GM18858 (cell line): ENCODE data around the gene MYEOV.

Experiments
- ATAC-seq: cut with Tn5 transposase; IDR thresholded peaks from one replicate; pipeline ENCODE4 v1.9.1; 2021; ENCODE audit not compliant: unreplicated experiment

The MYEOV gene

GRCh38 chr11:69265210-69265609 is 28.7 kb upstream of the MYEOV start:
- no peak for ATAC-seq

GRCh38 chr11:69265911-69266510 is 27.9 kb upstream of the MYEOV start:
- no peak for ATAC-seq

GRCh38 chr11:69267395-69267805 is 26.6 kb upstream of the MYEOV start:
- ATAC-seq = no peak

- ATAC-seq = no peak
Observed at GRCh38 chr11:69268911-69269310, 25.0 kb upstream of the MYEOV start.

- no peak for ATAC-seq
Observed at GRCh38 chr11:69269388-69269787, 24.6 kb upstream of the MYEOV start.

- ATAC-seq = no peak
Observed at GRCh38 chr11:69269926-69270697, 23.8 kb upstream of the MYEOV start.

GRCh38 chr11:69270941-69271340 is 23.0 kb upstream of the MYEOV start:
- ATAC-seq = no peak

GRCh38 chr11:69272055-69272454 is 21.9 kb upstream of the MYEOV start:
- no peak for ATAC-seq

GRCh38 chr11:69272831-69273485 is 21.0 kb upstream of the MYEOV start:
- no peak for ATAC-seq

GRCh38 chr11:69273571-69273970 is 20.4 kb upstream of the MYEOV start:
- no peak for ATAC-seq

GRCh38 chr11:69274531-69275016 is 19.4 kb upstream of the MYEOV start:
- ATAC-seq = no peak

- no peak for ATAC-seq
Observed at GRCh38 chr11:69275178-69275577, 18.8 kb upstream of the MYEOV start.

GRCh38 chr11:69276165-69276564 is 17.8 kb upstream of the MYEOV start:
- ATAC-seq = no peak

GRCh38 chr11:69277074-69277809 is 16.7 kb upstream of the MYEOV start:
- ATAC-seq = no peak

GRCh38 chr11:69278091-69278867 is 15.7 kb upstream of the MYEOV start:
- ATAC-seq = no peak

GRCh38 chr11:69280451-69280850 is 13.5 kb upstream of the MYEOV start:
- ATAC-seq = no peak

- no peak for ATAC-seq
Observed at GRCh38 chr11:69280994-69281393, 13.0 kb upstream of the MYEOV start.

GRCh38 chr11:69283446-69283845 is 10.5 kb upstream of the MYEOV start:
- no peak for ATAC-seq

GRCh38 chr11:69284081-69284511 is 9.9 kb upstream of the MYEOV start:
- no peak for ATAC-seq

GRCh38 chr11:69285091-69285490 is 8.9 kb upstream of the MYEOV start:
- no peak for ATAC-seq

GRCh38 chr11:69285766-69286165 is 8.2 kb upstream of the MYEOV start:
- ATAC-seq = no peak
